Activated B cell treated with CpG ODN at 0.5 μM for 24 hours (primary cell): ENCODE measurements around the gene EME2. TPM values are rescaled to one million over a fixed set of nuclear protein-coding genes. Genes with fewer than 3 reads are reported as not detected.

Experiments used
- ATAC-seq: fragments of 200-7000 bp; cut with Tn5 transposase; one replicate; pipeline ENCODE4 v1.10.0; 2021; ENCODE audit warnings: low read depth, mild to moderate bottlenecking, moderate library complexity
- CTCF ChIA-PET: fragments of 350-600 bp; sonication (Branson Sonifier 250); formaldehyde crosslinking; loops from one replicate; lab custom pipeline; 2021; ENCODE audit warnings: antibody characterized with exemption; lab: Charles Lee
- POLR2A ChIA-PET: fragments of 350-600 bp; sonication (Branson Sonifier 250); formaldehyde crosslinking; loops from one replicate; lab custom pipeline; 2021; ENCODE audit warnings: antibody characterized with exemption; lab: Charles Lee
- DNase-seq: peaks from one replicate; pipeline ENCODE4 v3.0.0; 2022
- H3K27ac Mint-ChIP-seq: one replicate; pipeline ENCODE4 v1.8.0; 2020; ENCODE audit warnings: mixed read lengths
- H3K27me3 Mint-ChIP-seq: one replicate; pipeline ENCODE4 v1.8.0; 2021; ENCODE audit warnings: mixed read lengths
- H3K36me3 Mint-ChIP-seq: one replicate; pipeline ENCODE4 v1.8.0; 2021; ENCODE audit warnings: low read depth, mixed read lengths
- H3K4me1 Mint-ChIP-seq: one replicate; pipeline ENCODE4 v1.8.0; 2021; ENCODE audit warnings: mixed read lengths
- H3K4me3 Mint-ChIP-seq: one replicate; pipeline ENCODE4 v1.8.0; 2020; ENCODE audit warnings: mild to moderate bottlenecking, mixed read lengths
- H3K9me3 Mint-ChIP-seq: one replicate; pipeline ENCODE4 v1.8.0; 2020; ENCODE audit warnings: mixed read lengths
- intact Hi-C: fragments of 100-400 bp; cut with micrococcal nuclease; formaldehyde crosslinking; loops from one replicate; pipeline ENCODE4 v1.15.1; 2024
- total RNA-seq: library from RNA; stranded (reverse); gene quantifications from 2 replicates; pipeline ENCODE4 v1.2.3, GENCODE V29; 2022
- TF ChIP-seq, protein P1 (sequence below): fragments of 200-600 bp; IDR thresholded peaks from one replicate; pipeline ENCODE4 v1.8.0; 2022; ENCODE audit warnings: antibody characterized with exemption, mild to moderate bottlenecking

Gene EME2
- total RNA-seq, 1 donor from 2014 or later, result 49.9 TPM

DNA sequence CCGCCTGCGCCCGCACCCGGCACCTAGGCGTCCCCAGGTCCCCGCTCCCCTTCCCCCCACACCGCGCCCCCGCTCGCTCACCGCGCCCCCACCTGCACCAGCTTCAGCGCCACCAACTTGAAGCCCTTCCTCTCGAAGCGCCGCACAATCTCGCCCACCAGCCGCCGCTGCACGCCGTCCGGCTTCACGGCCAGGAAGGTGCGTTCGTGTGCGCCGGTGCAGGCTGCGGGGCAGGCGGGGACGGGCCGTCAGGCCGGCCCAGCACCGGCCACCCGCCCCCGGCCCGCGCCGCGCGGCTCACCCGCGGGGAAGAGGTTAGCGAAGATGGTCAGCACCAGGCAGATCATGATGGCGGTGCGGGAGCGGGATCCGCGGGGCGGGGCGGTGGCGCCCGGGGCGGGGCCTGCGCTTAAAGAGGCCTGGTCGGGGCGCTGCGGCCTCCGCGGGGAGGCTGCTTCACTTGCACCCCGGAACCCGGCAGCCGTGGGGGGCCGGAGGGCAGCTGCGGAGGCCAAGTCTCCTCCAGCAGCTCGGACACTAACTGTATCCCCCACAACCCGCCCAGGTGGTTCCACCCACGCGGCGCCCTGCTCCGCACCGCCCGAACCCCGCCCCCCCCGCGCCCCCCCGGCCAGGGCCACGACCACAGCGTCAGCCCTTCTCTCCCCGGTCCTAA lies 1.3 kb upstream of the EME2 start, which contains the start of gene NME3:
NME3 (minus strand) TSS at position 356 of the 676 bp plus-strand sequence; CDS start at position 347, 9 bp downstream.
- Mint-ChIP-seq H3K4me1 (peaks cover 24% of the 10 kb centered on the region), H3K4me3 (peak within 1 kb of the TSS; percentile 87), H3K36me3 (peaks cover 42% of the 10 kb centered on the region), H3K27me3 (no peaks in the 10 kb centered on the region), H3K9me3 (no peaks in the 10 kb centered on the region), H3K27ac (peak within 1 kb of the TSS; percentile 89)
- intact Hi-C loops, result loop anchor here (2.0 to 5.0 kb wide), 2 partner anchors 159 to 429 kb away; partner anchors contain the start of genes CRAMP1 and IFT140
- peak; percentile 47 for ATAC-seq
- DNase-seq, result peak; percentile 77
- CTCF ChIA-PET, result interaction anchor here (0.6 to 3.3 kb wide), 4 partner anchors 11 to 66 kb away, joined by 3 to 15 read pairs (median 7); partner anchors contain the start of genes MAPK8IP3, NUBP2 and SPSB3
- POLR2A ChIA-PET, result interaction anchor here (0.5 to 5.6 kb wide), 16 partner anchors 9 to 467 kb away, joined by 3 to 88 read pairs (median 3); partner anchors contain the start of genes FAHD1, JPT2, MAPK8IP3 and NUBP2
- TF ChIP-seq, protein P1, sequence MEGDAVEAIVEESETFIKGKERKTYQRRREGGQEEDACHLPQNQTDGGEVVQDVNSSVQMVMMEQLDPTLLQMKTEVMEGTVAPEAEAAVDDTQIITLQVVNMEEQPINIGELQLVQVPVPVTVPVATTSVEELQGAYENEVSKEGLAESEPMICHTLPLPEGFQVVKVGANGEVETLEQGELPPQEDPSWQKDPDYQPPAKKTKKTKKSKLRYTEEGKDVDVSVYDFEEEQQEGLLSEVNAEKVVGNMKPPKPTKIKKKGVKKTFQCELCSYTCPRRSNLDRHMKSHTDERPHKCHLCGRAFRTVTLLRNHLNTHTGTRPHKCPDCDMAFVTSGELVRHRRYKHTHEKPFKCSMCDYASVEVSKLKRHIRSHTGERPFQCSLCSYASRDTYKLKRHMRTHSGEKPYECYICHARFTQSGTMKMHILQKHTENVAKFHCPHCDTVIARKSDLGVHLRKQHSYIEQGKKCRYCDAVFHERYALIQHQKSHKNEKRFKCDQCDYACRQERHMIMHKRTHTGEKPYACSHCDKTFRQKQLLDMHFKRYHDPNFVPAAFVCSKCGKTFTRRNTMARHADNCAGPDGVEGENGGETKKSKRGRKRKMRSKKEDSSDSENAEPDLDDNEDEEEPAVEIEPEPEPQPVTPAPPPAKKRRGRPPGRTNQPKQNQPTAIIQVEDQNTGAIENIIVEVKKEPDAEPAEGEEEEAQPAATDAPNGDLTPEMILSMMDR, result no peak

DNA sequence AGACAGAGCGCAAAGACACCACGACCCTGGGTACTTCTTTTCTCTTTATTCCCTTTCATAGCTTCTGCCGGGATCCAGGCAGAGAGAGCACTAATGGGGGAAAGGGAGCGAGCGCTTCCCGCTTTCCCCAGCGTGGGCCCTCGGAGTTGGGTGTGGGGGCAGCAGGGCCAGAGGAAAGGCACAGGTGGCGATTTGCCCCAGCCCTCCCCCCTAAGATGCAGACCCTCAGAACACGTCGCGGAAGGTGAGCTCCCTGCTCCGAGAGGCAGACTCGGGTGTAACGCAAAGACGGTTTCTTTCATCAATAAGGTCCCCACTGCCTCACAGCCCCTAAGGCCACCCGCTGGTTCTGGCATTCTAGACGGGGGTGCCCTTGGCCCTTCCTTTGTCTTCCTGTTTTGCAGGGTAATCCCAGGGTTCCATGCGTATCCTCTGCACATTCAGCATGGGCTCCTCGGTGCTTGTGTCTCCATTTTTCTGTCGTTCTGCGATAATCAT lies 697 bp upstream of the EME2 start:
- DNase-seq (no peak), ATAC-seq (no peak)
- peaks cover 42% of the 10 kb centered on the region for H3K36me3 Mint-ChIP-seq
- ChIA-PET POLR2A (interaction anchor here (0.7 to 5.6 kb wide), 10 partner anchors 8 to 468 kb away, joined by 3 to 88 read pairs (median 4); partner anchors contain the start of genes FAHD1, JPT2, MAPK8IP3 and NUBP2), CTCF (interaction anchor here (0.6 to 3.3 kb wide), 2 partner anchors 10 to 66 kb away, joined by 3 to 15 read pairs; partner anchors contain the start of genes MAPK8IP3, NUBP2 and SPSB3)
- H3K27ac Mint-ChIP-seq, result peak overlapping the region; percentile 89
- H3K9me3 Mint-ChIP-seq, result no peaks in the 10 kb centered on the region
- TF ChIP-seq, protein P1, result no peak
- H3K4me3 Mint-ChIP-seq, result peak overlapping the region; percentile 87
- intact Hi-C loops, result loop anchor here (2.0 to 5.0 kb wide), 4 partner anchors 65 to 430 kb away; partner anchors contain the start of genes CRAMP1, IFT140 and MAPK8IP3
- H3K4me1 Mint-ChIP-seq, result peaks cover 24% of the 10 kb centered on the region
- no peaks in the 10 kb centered on the region for H3K27me3 Mint-ChIP-seq

DNA sequence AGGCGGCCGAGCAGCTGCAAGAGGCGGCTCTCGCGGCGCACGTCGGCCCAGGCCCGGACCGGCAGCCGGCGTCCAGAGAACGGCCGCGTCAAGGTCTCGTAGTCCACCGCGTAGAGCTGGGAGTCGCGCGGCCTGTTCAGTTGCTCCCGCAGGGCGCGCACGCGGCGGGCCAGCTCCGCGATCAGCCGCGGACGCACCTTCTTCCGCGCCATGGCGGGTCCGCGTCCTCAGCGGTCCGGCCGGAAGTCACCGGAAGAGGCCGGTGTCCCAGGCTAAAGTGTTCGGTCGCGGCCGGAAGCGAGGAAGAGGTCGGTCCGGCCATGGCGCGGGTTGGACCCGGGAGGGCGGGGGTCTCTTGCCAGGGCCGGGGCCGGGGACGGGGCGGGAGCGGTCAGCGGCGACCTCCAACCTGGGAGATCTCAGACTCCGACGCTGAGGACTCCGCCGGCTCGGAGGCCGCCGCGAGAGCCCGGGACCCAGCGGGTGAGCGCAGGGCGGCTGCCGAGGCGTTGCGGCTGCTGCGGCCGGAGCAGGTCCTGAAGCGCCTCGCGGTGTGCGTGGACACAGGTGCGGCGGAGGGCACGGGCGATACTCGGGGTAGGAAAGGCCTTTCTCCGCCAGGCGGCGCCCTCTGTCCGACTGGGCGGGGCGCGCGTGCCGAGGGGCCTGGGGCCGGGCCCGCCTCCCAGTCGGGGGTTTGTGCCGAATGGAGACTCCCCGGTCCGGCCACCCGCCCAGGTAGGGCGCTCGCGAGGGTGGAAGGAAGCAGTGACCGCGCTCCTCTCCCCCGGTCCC lies 495 bp downstream of the EME2 start, which contains the start of gene MRPS34:
MRPS34 (minus strand) TSS at position 227 of the 795 bp plus-strand sequence; CDS start at position 212, 15 bp downstream.
- Mint-ChIP-seq H3K27me3 (no peaks in the 10 kb centered on the region), H3K36me3 (peaks cover 31% of the 10 kb centered on the region), H3K4me1 (peaks cover 24% of the 10 kb centered on the region), H3K9me3 (no peaks in the 10 kb centered on the region), H3K27ac (peak within 1 kb of the TSS; percentile 89), H3K4me3 (peak within 1 kb of the TSS; percentile 87)
- intact Hi-C loops, result loop anchor here (1.0 to 5.0 kb wide), 5 partner anchors 9 to 431 kb away; partner anchors contain the start of genes HAGH, MAPK8IP3, NUBP2 and SPSB3
- POLR2A ChIA-PET, result interaction anchor here (0.6 to 5.6 kb wide), 14 partner anchors 10 to 352 kb away, joined by 3 to 88 read pairs (median 4); partner anchors contain the start of genes FAHD1, JPT2, MAPK8IP3 and NUBP2
- CTCF ChIA-PET, result interaction anchor here (0.8 to 3.3 kb wide), 4 partner anchors 9 to 67 kb away, joined by 3 to 15 read pairs (median 3); partner anchors contain the start of genes MAPK8IP3, NUBP2 and SPSB3
- DNase-seq (peak; percentile 81), ATAC-seq (peak; percentile 58)
- TF ChIP-seq, protein P1, result peak; percentile 50

DNA sequence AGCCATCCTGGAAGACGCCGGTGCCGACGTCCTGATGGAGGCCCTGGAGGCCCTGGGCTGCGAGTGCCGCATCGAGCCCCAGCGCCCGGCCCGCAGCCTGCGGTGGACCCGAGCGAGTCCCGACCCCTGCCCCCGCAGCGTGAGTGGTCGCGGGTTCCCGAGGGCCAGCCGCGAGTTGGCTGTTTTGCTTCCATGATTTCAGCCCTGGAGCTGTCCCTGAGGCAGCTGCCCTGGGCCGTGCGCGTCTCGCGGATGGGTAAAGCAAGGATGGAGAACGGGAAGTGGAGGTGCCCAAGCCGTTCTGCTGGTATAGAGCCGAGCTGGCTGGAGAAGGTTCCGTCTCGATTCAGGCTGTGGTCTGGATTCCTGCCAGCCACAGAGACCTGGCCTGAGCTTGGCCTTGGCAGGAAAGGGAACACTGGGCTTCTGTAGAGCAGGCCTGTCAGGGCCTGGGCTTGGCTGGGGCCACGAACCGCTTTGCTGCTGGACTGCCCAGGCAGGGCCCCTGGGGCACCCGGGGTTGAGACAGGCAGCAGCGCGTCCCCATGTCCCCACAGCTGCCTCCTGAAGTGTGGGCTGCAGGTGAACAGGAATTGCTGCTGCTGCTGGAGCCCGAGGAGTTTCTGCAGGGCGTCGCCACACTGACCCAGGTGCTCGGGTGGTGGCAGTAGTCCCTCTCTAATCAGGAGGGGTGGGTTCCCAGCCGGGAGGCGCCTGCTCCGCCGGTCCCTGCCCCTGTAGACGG lies 1.3 kb downstream of the EME2 start:
- DNase-seq (no peak), ATAC-seq (no peak)
- H3K36me3 Mint-ChIP-seq, result peaks cover 24% of the 10 kb centered on the region
- H3K4me3 Mint-ChIP-seq, result peak overlapping the region; percentile 87
- H3K27ac Mint-ChIP-seq, result peak overlapping the region; percentile 56
- H3K4me1 Mint-ChIP-seq, result peaks cover 24% of the 10 kb centered on the region
- no peaks in the 10 kb centered on the region for H3K9me3 Mint-ChIP-seq
- ChIA-PET POLR2A (interaction anchor here (1.1 to 5.6 kb wide), 2 partner anchors 9 to 67 kb away, joined by 6 to 88 read pairs; partner anchors contain the start of genes NUBP2 and SPSB3), CTCF (interaction anchor here (3.3 kb wide), 1 partner anchor 8 kb away, joined by 15 read pairs; the partner anchor contains the start of genes NUBP2 and SPSB3)
- intact Hi-C loops, result loop anchor here (1.0 to 5.0 kb wide), 5 partner anchors 8 to 432 kb away; partner anchors contain the start of genes HAGH, MAPK8IP3, NUBP2 and SPSB3
- no peaks in the 10 kb centered on the region for H3K27me3 Mint-ChIP-seq
- TF ChIP-seq, protein P1, result no peak
